GM21360 (cell line): ENCODE data around the gene PCSK2.
"Not testable (repeated sequence)": the region's sequence is repeated elsewhere in the genome, so short reads cannot be mapped to it uniquely, and the experiment has no call there.

ENCODE experiments used
- ATAC-seq: cut with Tn5 transposase; IDR thresholded peaks from one replicate; pipeline ENCODE4 v1.9.1; 2021; ENCODE audit warnings: mild to moderate bottlenecking, moderate library complexity; ENCODE audit not compliant: unreplicated experiment

The PCSK2 gene, protein sequence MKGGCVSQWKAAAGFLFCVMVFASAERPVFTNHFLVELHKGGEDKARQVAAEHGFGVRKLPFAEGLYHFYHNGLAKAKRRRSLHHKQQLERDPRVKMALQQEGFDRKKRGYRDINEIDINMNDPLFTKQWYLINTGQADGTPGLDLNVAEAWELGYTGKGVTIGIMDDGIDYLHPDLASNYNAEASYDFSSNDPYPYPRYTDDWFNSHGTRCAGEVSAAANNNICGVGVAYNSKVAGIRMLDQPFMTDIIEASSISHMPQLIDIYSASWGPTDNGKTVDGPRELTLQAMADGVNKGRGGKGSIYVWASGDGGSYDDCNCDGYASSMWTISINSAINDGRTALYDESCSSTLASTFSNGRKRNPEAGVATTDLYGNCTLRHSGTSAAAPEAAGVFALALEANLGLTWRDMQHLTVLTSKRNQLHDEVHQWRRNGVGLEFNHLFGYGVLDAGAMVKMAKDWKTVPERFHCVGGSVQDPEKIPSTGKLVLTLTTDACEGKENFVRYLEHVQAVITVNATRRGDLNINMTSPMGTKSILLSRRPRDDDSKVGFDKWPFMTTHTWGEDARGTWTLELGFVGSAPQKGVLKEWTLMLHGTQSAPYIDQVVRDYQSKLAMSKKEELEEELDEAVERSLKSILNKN

GRCh38 chr20:17226410-17227218 is at the start of gene PCSK2:
TSS of gene PCSK2 (plus strand) at chr20:17227040. CDS start at chr20:17227306, 266 bp downstream.
- no peak for ATAC-seq

GRCh38 chr20:17177341-17177740 is 49.5 kb upstream of the PCSK2 start:
- ATAC-seq = no peak

DNA sequence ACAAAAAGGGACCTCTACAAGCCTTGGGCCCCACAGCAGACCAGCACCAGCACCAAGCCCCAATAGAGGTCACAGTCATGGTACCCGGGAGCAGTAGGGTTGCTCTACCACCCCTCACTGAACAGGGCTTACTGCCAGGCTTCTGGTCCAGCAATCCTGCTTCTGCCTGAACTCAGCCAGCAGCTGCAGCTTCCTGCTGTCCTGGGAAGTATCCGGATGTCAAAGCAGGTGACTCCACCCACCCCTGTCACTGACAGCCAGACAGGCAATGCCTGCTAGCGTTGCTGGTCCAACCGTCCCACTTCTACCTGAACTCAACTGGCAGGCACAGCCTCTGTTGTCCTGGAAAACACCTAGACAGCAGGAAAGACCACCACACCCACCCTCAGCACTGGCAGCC is 47.0 kb upstream of the PCSK2 start:
- ATAC-seq = no peak

DNA sequence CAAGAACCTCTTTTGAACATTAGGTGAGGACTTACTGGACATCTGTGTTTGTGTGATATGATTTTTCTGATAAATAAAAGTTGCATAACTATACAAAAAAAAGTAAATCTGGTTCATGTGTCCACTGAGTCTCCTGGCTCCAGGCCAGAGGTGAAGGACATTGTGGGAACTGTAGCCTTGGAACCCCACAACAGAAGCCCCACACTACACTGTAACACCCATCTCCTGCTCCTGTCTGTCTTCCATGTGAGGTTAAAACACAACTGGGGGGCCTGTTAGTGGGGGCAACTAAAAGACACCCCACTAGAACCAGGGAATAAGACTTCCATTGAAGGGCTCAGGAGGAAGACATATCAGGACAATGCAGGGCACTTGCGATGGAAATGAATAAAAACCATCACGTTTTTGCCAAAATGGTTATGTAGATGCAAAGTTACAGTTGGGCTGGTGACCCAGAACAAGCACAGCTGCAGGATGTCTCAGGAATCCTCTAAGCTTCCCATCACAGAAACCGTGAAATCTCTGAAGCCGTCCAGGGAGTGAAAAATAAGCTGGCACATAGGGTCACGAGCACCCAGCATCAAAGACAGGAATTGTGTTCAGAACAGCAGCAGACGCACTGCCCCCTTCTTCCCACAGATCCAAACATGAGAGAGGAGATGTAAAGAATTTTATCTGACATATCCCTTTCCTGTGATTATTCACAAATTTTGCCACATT is 36.7 kb upstream of the PCSK2 start:
- no peak for ATAC-seq

- no peak for ATAC-seq
These were observed 29.8 kb upstream of the PCSK2 start for GRCh38 chr20:17197041-17197440.

- no peak for ATAC-seq
These were observed 24.8 kb upstream of the PCSK2 start for GRCh38 chr20:17202030-17202429.

DNA sequence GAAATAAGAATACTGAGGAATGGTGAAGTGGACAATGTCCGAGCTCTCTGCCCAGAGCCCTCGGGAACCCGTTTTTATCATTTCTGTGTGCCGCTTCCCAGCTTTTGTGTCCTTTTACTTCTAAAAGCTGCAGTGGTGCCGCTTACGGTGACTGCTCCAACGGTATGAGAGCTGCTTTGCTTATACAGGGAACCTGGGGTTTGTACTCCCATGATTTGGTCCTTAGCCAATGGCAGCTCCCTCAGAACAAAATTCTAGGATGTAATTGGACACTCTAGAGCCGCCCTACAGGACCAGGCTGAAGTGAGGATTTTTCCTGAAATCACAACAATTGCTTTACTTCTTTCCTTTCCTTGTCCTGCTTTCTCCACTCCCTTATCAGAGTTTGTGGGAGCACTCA is 24.2 kb upstream of the PCSK2 start:
- no peak for ATAC-seq

GRCh38 chr20:17205084-17205813 is 21.6 kb upstream of the PCSK2 start:
- no peak for ATAC-seq

DNA sequence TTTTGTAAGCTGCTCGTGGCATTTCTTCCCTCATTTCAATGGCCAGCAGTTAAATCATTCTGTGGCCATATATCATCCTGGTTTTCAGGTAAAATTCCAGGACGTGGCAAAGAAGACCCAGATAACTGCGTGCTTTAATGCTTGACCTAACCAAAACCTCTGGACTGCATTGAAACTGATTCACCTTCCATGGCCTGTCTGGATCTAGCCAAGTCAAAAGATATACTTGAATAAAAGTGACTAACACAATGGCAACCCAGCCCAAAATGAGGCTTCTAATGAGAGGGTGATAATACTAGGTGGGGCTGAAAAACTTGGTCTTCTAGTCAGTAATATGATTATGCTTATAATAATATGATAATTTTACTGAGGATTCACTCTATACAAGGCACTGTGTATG is 16.5 kb upstream of the PCSK2 start:
- ATAC-seq = no peak

DNA sequence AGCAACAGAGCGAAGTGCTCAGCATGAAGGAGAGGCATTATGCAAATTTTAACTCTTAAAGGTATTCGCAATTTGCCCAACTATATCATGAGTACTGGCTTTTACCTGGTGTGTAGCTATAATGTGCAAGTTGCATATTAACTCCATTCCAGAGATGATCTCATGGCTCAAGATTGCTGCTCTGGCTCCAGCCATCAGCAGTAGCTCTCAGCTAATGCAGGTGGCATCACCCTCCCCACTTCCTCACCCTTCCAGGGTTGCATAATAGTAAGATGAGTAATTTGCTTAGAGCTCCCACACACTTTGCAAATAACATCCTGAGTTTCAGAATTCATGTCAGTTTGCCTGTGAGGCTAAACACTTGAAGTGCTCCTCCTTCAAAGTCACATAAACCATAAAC is 15.9 kb upstream of the PCSK2 start:
- ATAC-seq = no peak

- no peak for ATAC-seq
These were observed 11.7 kb upstream of the PCSK2 start for GRCh38 chr20:17215167-17215566.

DNA sequence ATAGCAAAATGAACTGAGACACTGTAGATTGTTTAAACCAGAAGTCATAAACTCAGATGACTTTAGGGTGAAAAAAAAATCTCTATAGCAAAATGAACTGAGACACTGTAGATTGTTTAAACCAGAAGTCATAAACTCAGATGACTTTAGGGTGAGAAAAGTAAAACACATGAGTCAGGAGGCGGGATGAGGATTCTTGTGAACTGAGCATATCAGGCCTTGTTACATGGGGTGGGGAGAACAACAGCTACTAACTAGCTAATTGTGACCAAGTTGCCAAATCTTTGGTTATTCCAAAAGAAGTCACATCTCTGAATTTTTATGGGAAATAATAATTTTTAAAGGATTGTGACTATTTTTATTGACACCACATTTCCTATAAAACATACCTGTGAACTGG is 7.0 kb upstream of the PCSK2 start:
- ATAC-seq = not testable (repeated sequence)

GRCh38 chr20:17223553-17223952 is 3.3 kb upstream of the PCSK2 start:
- no peak for ATAC-seq

- no peak for ATAC-seq
These were observed 910 bp upstream of the PCSK2 start for GRCh38 chr20:17225851-17226409.

GRCh38 chr20:17227219-17227575 is 357 bp downstream of the PCSK2 start:
- no peak for ATAC-seq

DNA sequence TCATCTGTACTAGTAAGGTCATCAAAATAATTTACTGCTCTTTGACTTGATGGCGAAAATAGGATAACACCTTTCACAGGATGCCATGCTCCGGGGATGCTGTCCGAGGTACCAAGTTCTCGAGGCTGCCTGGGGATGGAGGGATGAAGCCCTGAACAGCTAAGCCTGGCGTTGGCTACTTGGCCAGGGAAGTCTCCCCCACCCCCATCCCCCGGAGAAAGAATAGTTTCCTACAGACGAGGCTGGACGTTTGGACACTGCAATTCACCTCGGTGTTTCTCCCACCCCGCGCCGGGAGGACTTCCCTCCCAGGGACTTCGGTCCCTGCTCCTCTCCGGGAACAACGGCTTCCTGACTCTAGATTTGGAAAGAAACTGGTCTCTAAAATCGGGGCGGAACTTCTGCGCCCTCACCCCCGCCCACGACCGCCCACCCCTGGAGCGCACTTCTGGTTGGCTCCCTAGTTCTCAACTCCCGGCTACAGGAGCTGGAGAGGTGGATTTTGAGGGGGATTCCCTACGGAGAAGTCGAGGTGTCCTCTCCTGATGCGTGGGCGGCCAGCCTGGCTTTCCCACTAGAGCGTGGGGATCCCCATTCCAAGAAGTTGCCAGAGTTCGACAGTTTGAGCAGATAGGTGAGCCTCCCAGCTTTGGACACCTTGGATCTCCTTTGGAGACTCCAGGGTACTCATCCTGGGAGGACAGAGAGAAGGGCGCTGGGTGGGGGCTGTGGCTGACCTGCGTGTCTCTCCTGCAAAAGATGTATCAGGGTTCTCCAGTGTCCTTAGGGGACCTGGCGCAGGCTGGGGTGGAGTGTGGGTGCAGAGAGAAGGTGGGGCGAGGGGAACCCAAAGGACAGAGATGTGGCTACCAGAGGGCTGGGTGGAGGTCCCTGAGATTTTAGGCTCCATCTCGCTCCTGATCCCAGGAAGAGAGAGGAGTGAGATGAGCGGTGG is 1.1 kb downstream of the PCSK2 start:
- no peak for ATAC-seq

DNA sequence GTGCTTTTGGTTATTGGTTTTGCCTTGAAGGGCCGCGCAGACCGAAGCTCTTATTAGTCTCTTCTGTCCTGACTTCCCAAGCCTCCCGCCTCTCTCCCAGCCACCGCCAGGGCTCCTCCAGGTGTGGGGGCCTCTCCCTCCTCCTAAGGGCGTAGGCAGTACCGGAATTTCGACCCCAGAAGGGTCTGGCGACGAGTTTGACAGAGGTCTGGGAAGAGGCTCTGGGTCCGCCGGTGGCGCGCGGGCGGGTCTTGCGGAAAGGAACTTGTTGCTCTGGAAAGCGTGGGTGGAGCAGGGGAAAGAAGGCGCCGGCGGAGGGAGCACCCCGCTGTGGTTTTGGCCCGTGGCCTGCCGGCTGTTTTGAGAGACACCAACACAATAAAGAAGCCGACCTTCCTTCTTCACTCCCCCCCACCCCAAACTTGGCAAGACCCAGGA is 1.8 kb downstream of the PCSK2 start:
- ATAC-seq = no peak

GRCh38 chr20:17229256-17229655 is 2.4 kb downstream of the PCSK2 start:
- no peak for ATAC-seq

DNA sequence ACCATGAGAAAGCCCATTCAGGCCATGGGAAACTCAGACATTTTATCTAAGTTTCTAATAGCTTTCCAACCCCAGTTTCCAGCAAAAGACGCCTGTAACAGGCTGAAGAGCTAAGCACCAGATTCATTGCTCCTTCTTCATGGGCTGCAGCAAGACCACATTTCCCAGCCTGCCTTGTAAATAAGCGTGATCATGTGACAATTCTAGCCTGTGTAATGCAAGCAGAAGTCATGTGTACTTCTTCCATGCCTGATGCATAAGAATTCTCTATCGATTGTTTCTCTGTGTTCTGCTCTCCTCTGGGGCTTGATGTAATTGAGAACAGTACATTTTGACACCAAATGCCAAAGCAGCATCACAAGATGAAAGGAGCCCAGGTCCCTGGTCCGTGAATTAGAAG is 6.8 kb downstream of the PCSK2 start:
- ATAC-seq = no peak
